Activated naive CD8-positive, alpha-beta T cell treated with anti-CD3 and anti-CD28 coated beads, Interleukin-2, amount 10 ng/mL, durations not matched to agents 7 days and 5 days (primary cell): ENCODE measurements around the gene ADSL. TPM values are rescaled to one million over a fixed set of nuclear protein-coding genes. Genes with fewer than 3 reads are reported as not detected.
"Not testable (repeated sequence)": the region's sequence is repeated elsewhere in the genome, so short reads cannot be mapped to it uniquely, and the experiment has no call there.

Experiments
- ATAC-seq: fragments of 150-1000 bp; cut with Tn5 transposase; one replicate; pipeline ENCODE4 v1.10.0; 2021; ENCODE audit warnings: low read depth, moderate library complexity
- POLR2A ChIA-PET: fragments of 350-600 bp; sonication (Branson Sonifier 250); formaldehyde crosslinking; loops from one replicate; lab custom pipeline; 2021; ENCODE audit warnings: antibody characterized with exemption; lab: Charles Lee
- DNase-seq: peaks from one replicate; pipeline ENCODE4 v3.0.0; 2021
- H3K27ac Mint-ChIP-seq: one replicate; pipeline ENCODE4 v1.8.0; 2022; ENCODE audit warnings: mild to moderate bottlenecking, mixed read lengths
- H3K27me3 Mint-ChIP-seq: one replicate; pipeline ENCODE4 v1.8.0; 2022; ENCODE audit warnings: mild to moderate bottlenecking, moderate library complexity, mixed read lengths
- H3K36me3 Mint-ChIP-seq: one replicate; pipeline ENCODE4 v1.8.0; 2021; ENCODE audit warnings: mild to moderate bottlenecking, mixed read lengths
- H3K4me1 Mint-ChIP-seq: one replicate; pipeline ENCODE4 v1.8.0; 2021; ENCODE audit warnings: mixed read lengths
- H3K4me3 Mint-ChIP-seq: one replicate; pipeline ENCODE4 v1.8.0; 2022; ENCODE audit warnings: mild to moderate bottlenecking, moderate library complexity, mixed read lengths
- H3K9me3 Mint-ChIP-seq: one replicate; pipeline ENCODE4 v1.8.0; 2021; ENCODE audit warnings: mixed read lengths
- total RNA-seq, 2 experiments: library from RNA; stranded (reverse); gene quantifications; one replicate each; pipeline ENCODE4 v1.2.3, GENCODE V29; 2021

The ADSL gene
- total RNA-seq: 10 to 100 TPM; 83.6 to 93.9 TPM

- ATAC-seq: peak; percentile 89
- peak; percentile 89 for DNase-seq
- Mint-ChIP-seq H3K4me1 (peaks cover 37% of the 10 kb centered on the region), H3K4me3 (peak within 1 kb of the TSS; percentile 96), H3K27me3 (no peaks in the 10 kb centered on the region), H3K9me3 (no peaks in the 10 kb centered on the region), H3K27ac (peak within 1 kb of the TSS; percentile 98), H3K36me3 (peaks cover 10% of the 10 kb centered on the region)
- POLR2A ChIA-PET: interaction anchor here (0.6 to 5.7 kb wide), 33 partner anchors 11 to 812 kb away, joined by 3 to 74 read pairs (median 4); partner anchors contain the start of genes MRTFA, SGSM3 and TNRC6B
Measured at GRCh38 chr22:40346185-40347118, at the start of gene ADSL. TSS of gene ADSL (plus strand) at chr22:40346500. CDS start at chr22:40346559, 59 bp downstream.

- H3K27ac Mint-ChIP-seq: no peak overlapping the region
- DNase-seq (no peak), ATAC-seq (no peak)
- no peak overlapping the region for H3K4me3 Mint-ChIP-seq
- peaks cover 33% of the 10 kb centered on the region for H3K36me3 Mint-ChIP-seq
- POLR2A ChIA-PET: interaction anchor here (1.3 kb wide), 1 partner anchor 123 kb away, joined by 3 read pairs; the partner anchor contains the start of gene TNRC6B
- peaks cover 14% of the 10 kb centered on the region for H3K4me1 Mint-ChIP-seq
- no peaks in the 10 kb centered on the region for H3K27me3 Mint-ChIP-seq
- H3K9me3 Mint-ChIP-seq: no peaks in the 10 kb centered on the region
Measured at GRCh38 chr22:40300316-40300715, 46.0 kb upstream of the ADSL start.

DNA sequence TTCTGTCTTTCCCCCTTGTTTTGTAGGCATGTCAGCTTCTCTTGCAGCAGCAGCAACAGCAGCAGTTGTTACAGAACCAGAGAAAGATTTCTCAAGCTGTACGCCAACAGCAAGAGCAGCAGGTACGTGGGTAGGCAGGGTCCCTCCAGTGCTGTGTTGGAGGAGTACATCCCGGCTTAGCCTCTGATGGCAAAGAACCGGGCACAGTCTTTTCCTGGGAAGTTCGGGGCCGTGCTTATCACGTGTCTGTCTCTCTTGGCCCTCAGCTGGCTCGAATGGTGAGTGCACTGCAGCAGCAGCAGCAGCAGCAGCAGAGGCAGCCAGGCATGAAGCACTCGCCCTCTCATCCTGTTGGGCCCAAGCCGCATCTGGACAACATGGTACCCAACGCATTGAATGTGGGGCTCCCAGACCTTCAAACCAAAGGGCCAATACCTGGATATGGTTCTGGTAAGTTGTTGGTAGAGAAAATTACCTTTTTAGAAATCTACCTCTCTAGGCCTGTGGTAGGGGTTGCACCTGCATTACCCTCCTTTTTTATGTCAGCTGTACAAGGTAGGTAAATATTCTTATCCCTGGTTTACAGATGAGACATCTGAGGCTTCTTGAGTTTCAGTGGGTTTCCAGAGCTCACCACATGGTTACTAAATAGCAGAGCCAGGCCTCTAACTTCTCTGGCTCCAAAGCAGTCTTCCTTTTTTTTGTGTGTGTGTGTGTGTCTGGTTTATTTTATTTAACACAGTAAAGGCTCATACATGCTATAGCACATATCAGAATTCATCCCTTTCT, 45.2 kb upstream of the ADSL start:
- H3K36me3 Mint-ChIP-seq: peaks cover 28% of the 10 kb centered on the region
- POLR2A ChIA-PET: interaction anchor here (0.5 to 1.3 kb wide), 3 partner anchors 10 to 123 kb away, joined by 3 read pairs; partner anchors contain the start of gene TNRC6B
- H3K4me3 Mint-ChIP-seq: no peak overlapping the region
- ATAC-seq (peak; percentile 63), DNase-seq (no peak)
- H3K27ac Mint-ChIP-seq: no peak overlapping the region
- H3K9me3 Mint-ChIP-seq: no peaks in the 10 kb centered on the region
- no peaks in the 10 kb centered on the region for H3K27me3 Mint-ChIP-seq
- peaks cover 14% of the 10 kb centered on the region for H3K4me1 Mint-ChIP-seq

DNA sequence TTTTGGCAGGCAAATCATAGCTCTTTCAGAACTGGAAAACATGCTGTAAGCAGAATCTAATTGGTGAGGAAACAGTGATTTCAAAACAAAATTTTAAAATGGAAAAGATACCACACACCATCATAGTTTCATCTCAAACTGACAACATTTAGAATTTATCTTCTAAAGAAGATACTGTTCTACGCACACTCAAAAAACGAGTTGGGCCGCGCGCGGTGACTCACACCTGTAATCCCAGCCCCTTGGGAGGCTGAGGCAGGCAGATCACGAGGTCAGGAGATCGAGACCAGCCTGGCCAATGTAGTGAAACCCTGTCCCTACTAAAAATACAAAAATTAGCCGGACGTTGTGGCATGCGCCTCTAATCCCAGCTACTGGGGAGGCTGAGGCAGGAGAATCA, 44.2 kb upstream of the ADSL start:
- H3K36me3 Mint-ChIP-seq: peaks cover 24% of the 10 kb centered on the region
- no peaks in the 10 kb centered on the region for H3K27me3 Mint-ChIP-seq
- H3K9me3 Mint-ChIP-seq: no peaks in the 10 kb centered on the region
- ATAC-seq: no peak
- H3K4me3 Mint-ChIP-seq: no peak overlapping the region
- POLR2A ChIA-PET: interaction anchor here (0.7 kb wide), 1 partner anchor 12 kb away, joined by 5 read pairs; no protein-coding TSS in a partner anchor
- no peak for DNase-seq
- no peak overlapping the region for H3K27ac Mint-ChIP-seq
- peaks cover 14% of the 10 kb centered on the region for H3K4me1 Mint-ChIP-seq

DNA sequence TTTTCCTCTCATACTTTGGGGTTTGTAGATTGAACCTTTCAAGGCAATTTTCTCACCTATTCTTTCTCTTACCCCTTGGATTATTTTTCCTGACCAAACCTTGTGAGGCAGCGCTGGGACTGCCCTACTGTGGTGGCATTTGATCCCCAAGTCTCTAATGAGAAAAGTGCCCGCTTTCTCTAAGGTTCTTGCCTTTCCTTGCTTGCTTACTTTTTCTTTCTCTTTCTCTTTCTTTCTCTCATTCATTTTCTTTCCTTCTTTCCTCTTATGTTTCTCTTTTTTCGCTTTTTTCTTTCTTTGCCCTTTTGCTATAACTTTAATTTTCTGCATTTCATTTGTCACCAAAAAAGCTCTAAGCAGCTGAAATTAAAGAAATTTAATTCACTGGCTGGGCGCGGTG, 40.7 kb upstream of the ADSL start:
- Mint-ChIP-seq H3K9me3 (no peaks in the 10 kb centered on the region), H3K27ac (peak overlapping the region; percentile 44), H3K4me3 (no peak overlapping the region), H3K27me3 (no peaks in the 10 kb centered on the region), H3K36me3 (peaks cover 34% of the 10 kb centered on the region), H3K4me1 (peaks cover 29% of the 10 kb centered on the region)
- ATAC-seq (no peak), DNase-seq (no peak)
- POLR2A ChIA-PET: no interaction called here

DNA sequence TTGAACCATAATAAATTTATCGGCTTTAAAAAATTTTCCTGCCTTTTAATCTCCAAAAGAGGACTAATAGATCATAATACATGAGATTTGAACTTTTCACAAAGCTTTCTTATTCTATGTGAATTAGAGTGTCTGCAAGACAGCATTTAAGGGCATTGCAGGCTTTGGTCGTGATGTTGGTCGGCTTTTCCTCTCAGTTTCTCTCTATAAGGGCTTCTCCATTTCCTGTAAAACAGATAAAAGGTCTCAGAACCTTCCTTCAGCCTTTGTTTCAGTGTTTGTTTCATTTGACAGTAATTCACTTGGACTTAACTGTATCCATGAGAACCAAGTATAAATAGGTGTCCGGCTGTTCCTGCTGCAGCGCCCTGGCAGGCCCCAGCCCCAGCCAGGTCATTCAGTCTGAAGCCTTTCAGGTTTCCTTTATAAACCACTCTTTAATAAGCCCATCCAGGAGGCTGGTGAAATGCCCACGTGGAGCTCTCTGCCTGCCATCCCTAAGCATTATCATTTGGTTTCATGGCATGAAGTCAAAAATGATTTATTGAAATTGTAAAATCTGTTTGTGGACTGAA, 37.2 kb upstream of the ADSL start:
- DNase-seq (no peak), ATAC-seq (peak; percentile 69)
- peak overlapping the region; percentile 8 for H3K4me3 Mint-ChIP-seq
- H3K4me1 Mint-ChIP-seq: peaks cover 26% of the 10 kb centered on the region
- H3K27ac Mint-ChIP-seq: peak overlapping the region; percentile 39
- H3K36me3 Mint-ChIP-seq: peaks cover 38% of the 10 kb centered on the region
- no peaks in the 10 kb centered on the region for H3K27me3 Mint-ChIP-seq
- POLR2A ChIA-PET: interaction anchor here (0.9 to 1.5 kb wide), 5 partner anchors 15 to 220 kb away, joined by 3 to 6 read pairs (median 3); no protein-coding TSS in a partner anchor
- H3K9me3 Mint-ChIP-seq: no peaks in the 10 kb centered on the region

DNA sequence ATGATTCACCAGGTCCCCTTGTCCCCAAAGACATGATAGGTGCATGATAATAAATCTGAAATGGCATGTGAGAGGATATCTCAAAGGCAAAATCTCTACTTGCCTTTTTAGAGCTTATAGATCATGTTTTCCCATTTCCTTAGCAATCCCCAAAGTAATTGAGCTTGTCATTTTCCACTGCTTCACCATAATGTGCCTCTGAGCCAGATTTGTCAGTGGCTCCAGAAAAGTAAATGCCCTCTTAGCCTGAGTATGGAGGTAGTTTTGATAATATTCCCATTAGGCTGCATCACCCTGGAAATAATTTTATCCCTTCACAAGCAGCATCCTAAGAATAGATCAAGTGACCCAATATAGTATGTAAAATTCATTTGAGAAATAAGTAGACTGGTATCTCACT, 36.7 kb upstream of the ADSL start:
- H3K4me1 Mint-ChIP-seq: peaks cover 25% of the 10 kb centered on the region
- POLR2A ChIA-PET: interaction anchor here (0.9 to 1.5 kb wide), 4 partner anchors 14 to 221 kb away, joined by 3 to 6 read pairs (median 3); no protein-coding TSS in a partner anchor
- no peaks in the 10 kb centered on the region for H3K27me3 Mint-ChIP-seq
- H3K36me3 Mint-ChIP-seq: peaks cover 42% of the 10 kb centered on the region
- no peak for DNase-seq
- peak overlapping the region; percentile 22 for H3K27ac Mint-ChIP-seq
- no peak for ATAC-seq
- no peak overlapping the region for H3K4me3 Mint-ChIP-seq
- no peaks in the 10 kb centered on the region for H3K9me3 Mint-ChIP-seq

DNA sequence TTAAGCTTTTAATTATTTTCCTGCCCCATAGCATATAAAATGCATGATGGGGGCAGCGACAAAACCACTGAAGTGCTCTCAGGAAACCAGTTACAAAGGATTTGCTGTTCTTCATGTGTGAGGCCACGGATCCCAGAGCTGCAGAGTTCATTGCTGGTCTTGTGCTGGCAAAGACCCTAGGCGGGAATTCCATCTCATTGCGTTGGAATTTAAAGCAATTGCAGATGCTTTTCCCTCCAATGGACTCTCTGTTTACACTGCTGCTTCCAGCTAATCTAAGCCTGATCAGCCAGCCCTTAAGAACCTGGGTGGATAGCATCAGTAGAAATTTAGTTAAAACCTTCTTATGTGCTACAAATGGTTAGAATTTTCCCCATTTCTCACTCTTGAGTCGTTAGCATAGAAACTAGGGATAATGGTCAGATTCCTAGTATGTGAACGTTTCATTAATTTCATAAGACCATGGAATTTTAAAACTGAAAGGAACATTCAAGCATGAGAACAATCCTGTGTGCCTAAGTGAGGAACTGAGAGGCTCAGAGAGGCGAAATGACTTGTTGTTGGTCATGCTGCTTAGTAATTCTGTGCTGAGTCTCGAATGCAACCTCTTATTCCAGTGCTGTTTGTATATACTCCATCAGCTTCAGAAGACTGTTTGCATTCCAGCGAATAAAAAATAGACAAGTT, 36.1 kb upstream of the ADSL start:
- H3K27ac Mint-ChIP-seq: no peak overlapping the region
- ATAC-seq (no peak), DNase-seq (no peak)
- peaks cover 43% of the 10 kb centered on the region for H3K36me3 Mint-ChIP-seq
- H3K9me3 Mint-ChIP-seq: no peaks in the 10 kb centered on the region
- POLR2A ChIA-PET: interaction anchor here (1.2 kb wide), 1 partner anchor 37 kb away, joined by 3 read pairs; no protein-coding TSS in a partner anchor
- H3K4me1 Mint-ChIP-seq: peaks cover 25% of the 10 kb centered on the region
- H3K4me3 Mint-ChIP-seq: no peak overlapping the region
- no peaks in the 10 kb centered on the region for H3K27me3 Mint-ChIP-seq

GRCh38 chr22:40310768-40311120, 35.6 kb upstream of the ADSL start:
- Mint-ChIP-seq H3K36me3 (peaks cover 48% of the 10 kb centered on the region), H3K27ac (no peak overlapping the region), H3K27me3 (no peaks in the 10 kb centered on the region), H3K4me3 (no peak overlapping the region), H3K9me3 (no peaks in the 10 kb centered on the region), H3K4me1 (peaks cover 25% of the 10 kb centered on the region)
- ATAC-seq (no peak), DNase-seq (no peak)
- POLR2A ChIA-PET: no interaction called here

- ATAC-seq, POLR2A ChIA-PET, H3K27ac Mint-ChIP-seq: not testable (repeated sequence)
Measured at GRCh38 chr22:40311646-40312045, 34.7 kb upstream of the ADSL start.

GRCh38 chr22:40312050-40312449, 34.2 kb upstream of the ADSL start:
- ATAC-seq (no peak), DNase-seq (no peak)
- Mint-ChIP-seq H3K27me3 (no peaks in the 10 kb centered on the region), H3K9me3 (no peaks in the 10 kb centered on the region), H3K4me3 (no peak overlapping the region), H3K27ac (no peak overlapping the region), H3K4me1 (peaks cover 25% of the 10 kb centered on the region), H3K36me3 (peaks cover 59% of the 10 kb centered on the region)
- POLR2A ChIA-PET: no interaction called here

More at GRCh38 chr22:40311646-40312045, 34.7 kb upstream of the ADSL start:
- H3K27me3 Mint-ChIP-seq, H3K4me3 Mint-ChIP-seq, H3K9me3 Mint-ChIP-seq, DNase-seq: not testable (repeated sequence)
- Mint-ChIP-seq H3K4me1 (peaks cover 25% of the 10 kb centered on the region), H3K36me3 (peaks cover 55% of the 10 kb centered on the region)

DNA sequence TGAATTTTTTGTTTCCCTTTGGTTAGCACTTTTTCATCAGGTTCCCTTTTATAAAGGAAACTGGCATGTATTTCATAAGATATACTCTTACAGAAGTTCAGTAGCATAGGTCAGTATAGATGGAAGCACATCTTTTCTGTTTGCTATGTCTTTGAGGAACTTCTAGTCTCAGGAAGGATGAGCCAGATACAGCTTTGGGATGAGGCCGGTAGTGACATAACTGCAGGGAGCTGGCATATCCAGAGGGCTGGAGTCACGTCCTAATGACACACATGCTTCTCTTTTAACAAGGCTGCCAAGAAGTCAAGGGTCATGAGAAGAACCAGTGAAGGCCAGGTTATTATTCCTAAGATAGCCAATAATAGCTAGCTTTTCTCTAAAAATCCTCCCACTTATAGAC, 33.3 kb upstream of the ADSL start:
- ATAC-seq (no peak), DNase-seq (no peak)
- H3K4me1 Mint-ChIP-seq: peaks cover 20% of the 10 kb centered on the region
- H3K4me3 Mint-ChIP-seq: no peak overlapping the region
- no peaks in the 10 kb centered on the region for H3K9me3 Mint-ChIP-seq
- no peaks in the 10 kb centered on the region for H3K27me3 Mint-ChIP-seq
- POLR2A ChIA-PET: no interaction called here
- H3K36me3 Mint-ChIP-seq: peaks cover 60% of the 10 kb centered on the region
- H3K27ac Mint-ChIP-seq: no peak overlapping the region
